Adrenal gland (tissue), 5 donors: ENCODE measurements around the gene FAM83C.

ENCODE experiments used
- POLR2A ChIP-seq, 2 donors: fragments of 450-650 bp; IDR thresholded peaks; one replicate each; pipeline ENCODE4 v1.6.1; 2017; ENCODE audit warnings: antibody characterized with exemption in 2 of 2, mild to moderate bottlenecking in 2 of 2, moderate library complexity in 1 of 2
- TF ChIP-seq, protein P1 (sequence below), 6 experiments: fragments of 450-650 bp in 4 of 6; fragments of 200-600 bp in 2 of 6; sonication (generic) in 1 of 6; IDR thresholded peaks; 1 replicate in 5 of 6; 2 replicates in 1 of 6; pipeline versions ENCODE4 v1.5.1 to v1.8.0; 2016 to 2021; ENCODE audit warnings: antibody characterized with exemption in 6 of 6, mild to moderate bottlenecking in 2 of 6, moderate library complexity in 1 of 6
- donor health status: DM: no; HTN: no; CAD: no.

- TF ChIP-seq, protein P1, sequence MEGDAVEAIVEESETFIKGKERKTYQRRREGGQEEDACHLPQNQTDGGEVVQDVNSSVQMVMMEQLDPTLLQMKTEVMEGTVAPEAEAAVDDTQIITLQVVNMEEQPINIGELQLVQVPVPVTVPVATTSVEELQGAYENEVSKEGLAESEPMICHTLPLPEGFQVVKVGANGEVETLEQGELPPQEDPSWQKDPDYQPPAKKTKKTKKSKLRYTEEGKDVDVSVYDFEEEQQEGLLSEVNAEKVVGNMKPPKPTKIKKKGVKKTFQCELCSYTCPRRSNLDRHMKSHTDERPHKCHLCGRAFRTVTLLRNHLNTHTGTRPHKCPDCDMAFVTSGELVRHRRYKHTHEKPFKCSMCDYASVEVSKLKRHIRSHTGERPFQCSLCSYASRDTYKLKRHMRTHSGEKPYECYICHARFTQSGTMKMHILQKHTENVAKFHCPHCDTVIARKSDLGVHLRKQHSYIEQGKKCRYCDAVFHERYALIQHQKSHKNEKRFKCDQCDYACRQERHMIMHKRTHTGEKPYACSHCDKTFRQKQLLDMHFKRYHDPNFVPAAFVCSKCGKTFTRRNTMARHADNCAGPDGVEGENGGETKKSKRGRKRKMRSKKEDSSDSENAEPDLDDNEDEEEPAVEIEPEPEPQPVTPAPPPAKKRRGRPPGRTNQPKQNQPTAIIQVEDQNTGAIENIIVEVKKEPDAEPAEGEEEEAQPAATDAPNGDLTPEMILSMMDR (IDR thresholded peaks at IDR 0.05), result no peak
- no peak for TF ChIP-seq POLR2A (IDR thresholded peaks at IDR 0.05)
Observed at GRCh38 chr20:35257175-35257909, 34.9 kb downstream of the FAM83C start.
